C4-2B (cell line): ENCODE results near the gene EN2.

Experiments
- H3K27ac ChIP-seq: fragments of 450-650 bp; 2 replicates; pipeline ENCODE4 v1.5.1; 2017
- ZFX ChIP-seq: fragments of 450-650 bp; IDR thresholded peaks from 2 replicates; pipeline ENCODE4 v1.6.1; 2017
- TF ChIP-seq, protein P1 (sequence below): fragments of 450-650 bp; conservative IDR thresholded peaks from 2 replicates; pipeline ENCODE4 v1.5.1; 2017; ENCODE audit warnings: mild to moderate bottlenecking

Gene EN2

GRCh38 chr7:155414547-155415492 is 43.1 kb upstream of the EN2 start:
- no peak overlapping the region for H3K27ac ChIP-seq
- TF ChIP-seq ZFX = no peak
- TF ChIP-seq, protein P1, sequence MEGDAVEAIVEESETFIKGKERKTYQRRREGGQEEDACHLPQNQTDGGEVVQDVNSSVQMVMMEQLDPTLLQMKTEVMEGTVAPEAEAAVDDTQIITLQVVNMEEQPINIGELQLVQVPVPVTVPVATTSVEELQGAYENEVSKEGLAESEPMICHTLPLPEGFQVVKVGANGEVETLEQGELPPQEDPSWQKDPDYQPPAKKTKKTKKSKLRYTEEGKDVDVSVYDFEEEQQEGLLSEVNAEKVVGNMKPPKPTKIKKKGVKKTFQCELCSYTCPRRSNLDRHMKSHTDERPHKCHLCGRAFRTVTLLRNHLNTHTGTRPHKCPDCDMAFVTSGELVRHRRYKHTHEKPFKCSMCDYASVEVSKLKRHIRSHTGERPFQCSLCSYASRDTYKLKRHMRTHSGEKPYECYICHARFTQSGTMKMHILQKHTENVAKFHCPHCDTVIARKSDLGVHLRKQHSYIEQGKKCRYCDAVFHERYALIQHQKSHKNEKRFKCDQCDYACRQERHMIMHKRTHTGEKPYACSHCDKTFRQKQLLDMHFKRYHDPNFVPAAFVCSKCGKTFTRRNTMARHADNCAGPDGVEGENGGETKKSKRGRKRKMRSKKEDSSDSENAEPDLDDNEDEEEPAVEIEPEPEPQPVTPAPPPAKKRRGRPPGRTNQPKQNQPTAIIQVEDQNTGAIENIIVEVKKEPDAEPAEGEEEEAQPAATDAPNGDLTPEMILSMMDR = no peak

GRCh38 chr7:155416646-155417380 is 41.1 kb upstream of the EN2 start:
- H3K27ac ChIP-seq = no peak overlapping the region
- no peak for TF ChIP-seq ZFX
- TF ChIP-seq, protein P1 = no peak

GRCh38 chr7:155418304-155418703 is 39.6 kb upstream of the EN2 start:
- H3K27ac ChIP-seq = no peak overlapping the region
- TF ChIP-seq, protein P1 = no peak
- TF ChIP-seq ZFX = no peak

- no peak overlapping the region for H3K27ac ChIP-seq
- TF ChIP-seq, protein P1 = no peak
- TF ChIP-seq ZFX = no peak
These were observed 38.8 kb upstream of the EN2 start for GRCh38 chr7:155418941-155419755.

DNA sequence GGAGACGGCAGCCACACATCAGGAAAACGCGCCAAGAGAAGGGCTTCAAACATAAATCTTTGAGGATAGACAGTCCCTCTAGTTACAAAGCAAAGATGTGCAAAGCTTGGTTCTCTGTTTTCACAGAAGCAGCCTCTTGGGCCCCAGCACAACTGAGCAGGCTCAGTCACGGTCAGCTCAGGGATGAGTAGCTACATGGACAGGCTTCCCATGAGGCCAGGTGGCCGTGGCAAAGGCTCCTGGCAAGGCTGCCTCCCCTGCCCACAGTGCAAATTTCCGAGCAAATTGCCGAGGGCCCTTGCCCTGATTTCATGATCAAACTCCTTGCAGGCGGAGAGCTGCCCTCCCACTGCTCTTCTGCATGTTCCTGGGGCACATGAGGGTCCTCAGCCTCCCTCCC is 37.8 kb upstream of the EN2 start:
- TF ChIP-seq, protein P1 = no peak
- TF ChIP-seq ZFX = no peak
- H3K27ac ChIP-seq = no peak overlapping the region

DNA sequence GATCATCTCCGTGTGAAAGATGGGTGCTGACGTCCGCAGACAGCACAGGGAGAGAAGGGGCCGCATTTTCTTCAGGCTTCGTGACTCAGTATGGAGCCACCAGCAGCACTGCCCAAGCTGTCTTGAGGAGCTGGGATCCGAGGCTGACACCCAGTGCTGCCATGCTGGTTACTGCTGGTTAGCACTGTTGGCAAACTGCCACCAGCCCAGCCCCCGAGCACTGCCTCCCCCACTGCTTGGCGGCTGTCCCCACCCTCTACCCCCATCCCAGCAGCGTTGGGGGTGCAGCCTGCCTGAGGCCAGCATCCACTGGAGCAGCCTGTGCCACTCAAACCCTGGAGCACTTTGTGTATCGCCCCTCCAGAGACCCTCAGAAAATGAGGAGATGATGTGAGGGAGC is 35.8 kb upstream of the EN2 start:
- no peak overlapping the region for H3K27ac ChIP-seq
- TF ChIP-seq ZFX = no peak
- TF ChIP-seq, protein P1 = no peak
